ENCODE measurements around the gene CFAP299. TPM values are rescaled to one million over a fixed set of nuclear protein-coding genes. Genes with fewer than 3 reads are reported as not detected.

CFAP299 gene
- total and polyA plus RNA-seq, 2 of the 13 experiments (the other 11 are each of a cell fraction or from before 2014, with no cell fraction given), result not detected

- WGBS (ENCODE audit: low lambda C conversion rate), result 3% methylated on average over 4 of the region's 4 CpGs
- no TSS peak for BruUV-seq (replicated peaks)
- Histone ChIP-seq H3K9ac (ENCODE audit: insufficient read depth, low read depth, low read length) (no peak overlapping the region), H3K9me3 (ENCODE audit: low read length) (no peaks in the 10 kb centered on the region), H3K4me3 (replicated peaks in 1 of 3; ENCODE audit: insufficient read depth in 1 of 3, low read depth in 2 of 3, low read length in 3 of 3) (no peak overlapping the region), H3K27me3 (ENCODE audit: control insufficient read depth in 1 of 2, insufficient read depth in 2 of 2, low read length in 2 of 2) (no peaks in the 10 kb centered on the region), H3K4me2 (ENCODE audit: low read depth, low read length) (no peak overlapping the region), H3K27ac (ENCODE audit: extremely low read length, insufficient read depth, low read length) (no peak overlapping the region), H3K4me1 (ENCODE audit: insufficient read depth, low read length) (no peaks in the 10 kb centered on the region), H3K36me3 (replicated peaks in 1 of 2; ENCODE audit: control insufficient read depth in 1 of 2, insufficient read depth in 2 of 2, low read length in 2 of 2) (no peaks in the 10 kb centered on the region), H3K79me2 (ENCODE audit: insufficient read depth, low read length) (no peaks in the 10 kb centered on the region), H4K20me1 (ENCODE audit: insufficient read depth, low read length) (no peaks in the 10 kb centered on the region), H2AFZ (ENCODE audit: low read length) (no peak overlapping the region)
- in situ Hi-C loops (cut with HindIII; ENCODE audit: extremely low pct_ligation_motif_present, low pct_unique_long_range_greater_than_20kb) (no loop called here), intact Hi-C loops (cut with micrococcal nuclease; ENCODE audit: unreplicated experiment) (no loop called here)
- CTCF ChIA-PET (ENCODE audit: low intra/inter-chr PET ratio, low total read pairs), result no interaction called here
- POLR2A ChIA-PET, result no interaction called here
- DNase-seq (ENCODE audit: low spot score) (no peak), FAIRE-seq (no peak), ATAC-seq (no peak)
- TF ChIP-seq SRF (IDR thresholded peaks at IDR 0.05; ENCODE audit: low read depth, low read length) (no peak), GFI1 (CRISPR knock-in tag; IDR thresholded peaks at IDR 0.05; ENCODE audit: borderline replicate concordance) (no peak), ZBTB1 (CRISPR knock-in tag; IDR thresholded peaks at IDR 0.05; ENCODE audit: borderline replicate concordance) (no peak), ZBTB40 (IDR thresholded peaks at IDR 0.05) (no peak), ZBTB40 (CRISPR knock-in tag; IDR thresholded peaks at IDR 0.05) (no peak), NR3C1 (CRISPR knock-in tag; IDR thresholded peaks at IDR 0.05) (no peak), HNRNPUL1 (IDR thresholded peaks at IDR 0.05; ENCODE audit: low read depth, low read length) (no peak), RXRB (CRISPR knock-in tag; IDR thresholded peaks at IDR 0.05; ENCODE audit: borderline replicate concordance) (no peak), ZNF7 (CRISPR knock-in tag; IDR thresholded peaks at IDR 0.05) (no peak), HMGA1 (CRISPR knock-in tag; conservative IDR thresholded peaks at IDR 0.05) (no peak), AHDC1 (CRISPR knock-in tag; IDR thresholded peaks at IDR 0.05; ENCODE audit: borderline replicate concordance) (no peak), TP53 (CRISPR knock-in tag; conservative IDR thresholded peaks at IDR 0.05) (no peak)
These were observed 128.0 kb downstream of the CFAP299 start for GRCh38 chr4:80463509-80463908.

All from HepG2 (cell line).